Heart right ventricle (tissue), 16 donors: ENCODE measurements around the gene RGS7. TPM values are rescaled to one million over a fixed set of nuclear protein-coding genes. Genes with fewer than 3 reads are reported as not detected.

ENCODE experiments used
- ATAC-seq, 8 donors: fragments of 200-7000 bp; cut with Tn5 transposase; one replicate each; pipeline ENCODE4 v1.9.1; 2020; ENCODE audit warnings: mild to moderate bottlenecking in 8 of 8, moderate library complexity in 8 of 8, moderate number of reproducible peaks in 1 of 8
- DNase-seq, 2 donors: peaks; one replicate each; pipeline ENCODE4 v3.0.0-alpha.2; 2020
- H3K27ac ChIP-seq, 10 donors: fragments of 200-600 bp; sonication (generic) in 2 of 10; one replicate each; pipeline versions ENCODE4 v1.5.0 to v1.8.0; 2020 to 2022; ENCODE audit warnings: mild to moderate bottlenecking in 3 of 10
- H3K27me3 ChIP-seq, 7 donors: fragments of 200-600 bp; one replicate each; pipeline ENCODE4 v1.8.0; 2021 to 2022; ENCODE audit warnings: mild to moderate bottlenecking in 2 of 7
- H3K36me3 ChIP-seq, 9 donors: fragments of 200-600 bp; sonication (generic) in 1 of 9; one replicate each; pipeline versions ENCODE4 v1.5.0 to v1.8.0; 2020 to 2022; ENCODE audit warnings: mild to moderate bottlenecking in 2 of 9
- H3K4me1 ChIP-seq, 9 donors: fragments of 200-600 bp; sonication (generic) in 1 of 9; one replicate each; pipeline versions ENCODE4 v1.5.0 to v1.8.0; 2020 to 2022; ENCODE audit warnings: mild to moderate bottlenecking in 4 of 9
- H3K4me3 ChIP-seq, 10 donors: fragments of 200-600 bp; sonication (generic) in 2 of 10; one replicate each; pipeline versions ENCODE4 v1.5.0 to v1.8.0; 2020 to 2022; ENCODE audit warnings: mild to moderate bottlenecking in 7 of 10, moderate library complexity in 2 of 10
- H3K9me3 ChIP-seq, 11 donors: fragments of 200-600 bp in 10 of 11; sonication (generic) in 2 of 11; one replicate each; pipeline versions ENCODE4 v1.5.0 to v1.8.0; 2013 to 2022; ENCODE audit warnings: mild to moderate bottlenecking in 2 of 11, control low read depth in 1 of 11, moderate library complexity in 1 of 11
- CTCF ChIP-seq, 9 donors: fragments of 200-600 bp; sonication (generic) in 2 of 9; IDR thresholded peaks; one replicate each; pipeline versions ENCODE4 v1.5.0 to v1.8.0; 2021 to 2022; ENCODE audit warnings: antibody characterized with exemption in 9 of 9, mild to moderate bottlenecking in 5 of 9, moderate library complexity in 1 of 9
- WGBS, 2 donors: extraction: QIAGEN DNeasy Blood & Tissue Kit; methylation state at CpG; one replicate each; pipeline ENCODE4 v1.1.7; 2013; ENCODE audit warnings: inconsistent platforms in 1 of 2; 5-methylcytosine and 5-hydroxymethylcytosine counted together
- intact Hi-C, 10 donors: fragments of 100-400 bp; cut with DNase I; formaldehyde crosslinking; loops; one replicate each; pipeline versions ENCODE4 v1.11.1 to v1.14.2; 2022
- polyA plus RNA-seq, 2 donors: library from polyadenylated mRNA; stranded (reverse); fragments of 200-250 nt; gene quantifications; one replicate each; pipeline ENCODE4 v1.2.3, GENCODE V29; 2013
- total RNA-seq, 10 donors: library from RNA; stranded (reverse); fragmentation: NEBNext Ultra II Directional in 3 of 10; extraction: Animal tissue kit (Norgen Biotek cat#: 25700) in 3 of 10; gene quantifications; one replicate each; pipeline versions ENCODE4 v1.2.1 to v1.2.4, GENCODE V29; 2021 to 2023
- donor health status: Arrhythmogenic right ventricular cardiomyopathy.
- donor health status: ischemic (EF 13 %, LVEDD 7.1; RV severe dilation, severe dysfunction).
- donor health status: healthy with polysubstance abuse.
- donor health status: DM: no; HTN: yes; CAD: no.
- donor health status: DM: no; HTN: no; CAD: no.
- donor health status: ischemic (EF 25% LVEDD 6.9; RV normal size, moderate dysfunction).
- donor health status: ischemic (EF 25% LVEDD 5.7; RV mildly dilated, moderate dysfunction).
- donor health status: healthy.
- donor health status: DM: yes; HTN: yes; CAD: no.
- donor health status: Ischemic cardiomyopathy.
- donor health status: ischemic (EF 35%, LVEDD 5.7; RV mildly dilated, moderate dysfunction).
- donor health status: nonischemic (EF 11% LVEDD 7.7; RV severe dilation, severe dysfunction).
- donor health status: DM: yes; HTN: yes; CAD: no.
- donor health status: PGD.
- donor health status: ischemic (EF 29% LVEDD 5.4; RV normal size, mild dysfunction).
- donor health status: nonischemic (EF 23%, LVEDD 6.1; RV moderate dilation, normal function).

Gene RGS7
- total and polyA plus RNA-seq, 12 donors = not detected

- H3K36me3 ChIP-seq = no peaks in the 10 kb centered on the region
- ATAC-seq (no peak), DNase-seq (no peak)
- H3K9me3 ChIP-seq = peaks cover 0 to 5% (median 0%) of the 10 kb centered on the region in 11 donors
- intact Hi-C loops = loop anchor here in 1 of 10 donors (5.0 kb wide), 1 partner anchor 1007 kb away; no protein-coding TSS in a partner anchor
- no peak overlapping the region for H3K4me3 ChIP-seq
- peaks cover 0 to 9% (median 0%) of the 10 kb centered on the region in 7 donors for H3K27me3 ChIP-seq
- 46 to 49% methylated on average over 2 of the region's 2 CpGs for WGBS, 2 donors
- TF ChIP-seq CTCF (IDR thresholded peaks at IDR 0.05) = no peak
- H3K4me1 ChIP-seq = no peaks in the 10 kb centered on the region
- H3K27ac ChIP-seq = no peak overlapping the region
These were observed 121.6 kb downstream of the RGS7 start for GRCh38 chr1:241235256-241235897.

- no peak overlapping the region for H3K27ac ChIP-seq
- intact Hi-C loops = no loop called here
- ATAC-seq (no peak), DNase-seq (no peak)
- no peak for TF ChIP-seq CTCF (IDR thresholded peaks at IDR 0.05)
- peaks cover 0 to 7% (median 0%) of the 10 kb centered on the region in 11 donors for H3K9me3 ChIP-seq
- H3K4me3 ChIP-seq = no peak overlapping the region
- 43 to 60% methylated on average over 5 of the region's 5 CpGs for WGBS, 2 donors
- peaks cover 0 to 2% (median 0%) of the 10 kb centered on the region in 9 donors for H3K4me1 ChIP-seq
- no peaks in the 10 kb centered on the region for H3K36me3 ChIP-seq
- H3K27me3 ChIP-seq = no peaks in the 10 kb centered on the region
These were observed 127.3 kb downstream of the RGS7 start for GRCh38 chr1:241229711-241230110.

- DNase-seq = no peak
- Histone ChIP-seq H3K27me3 (no peaks in the 10 kb centered on the region), H3K4me3 (no peak overlapping the region), H3K36me3 (no peaks in the 10 kb centered on the region), H3K4me1 (peaks cover 0 to 2% (median 0%) of the 10 kb centered on the region in 9 donors), H3K9me3 (peaks cover 0 to 9% (median 0%) of the 10 kb centered on the region in 11 donors), H3K27ac (no peak overlapping the region)
- intact Hi-C loops = no loop called here
- ATAC-seq = no peak
- 35 to 44% methylated on average over 11 of the region's 11 CpGs for WGBS, 2 donors
- TF ChIP-seq CTCF (IDR thresholded peaks at IDR 0.05) = no peak
These were observed 127.8 kb downstream of the RGS7 start for GRCh38 chr1:241229216-241229615.

GRCh38 chr1:241228339-241228738, 128.7 kb downstream of the RGS7 start:
- DNase-seq = no peak
- peaks cover 0 to 2% (median 0%) of the 10 kb centered on the region in 9 donors for H3K4me1 ChIP-seq
- intact Hi-C loops = no loop called here
- no peak for ATAC-seq
- no peak overlapping the region for H3K4me3 ChIP-seq
- TF ChIP-seq CTCF (IDR thresholded peaks at IDR 0.05) = no peak
- H3K27ac ChIP-seq = no peak overlapping the region
- no peaks in the 10 kb centered on the region for H3K36me3 ChIP-seq
- no peaks in the 10 kb centered on the region for H3K27me3 ChIP-seq
- 79% methylated on average over 4 of the region's 4 CpGs for WGBS, 2 donors
- peaks cover 0 to 13% (median 0%) of the 10 kb centered on the region in 11 donors for H3K9me3 ChIP-seq
